HG02642 (cell line): Measurements from ENCODE around the gene PDPR.
"Not testable (repeated sequence)": the region's sequence is repeated elsewhere in the genome, so short reads cannot be mapped to it uniquely, and the experiment has no call there.

Experiments
- ATAC-seq: cut with Tn5 transposase; IDR thresholded peaks from one replicate; pipeline ENCODE4 v1.9.1; 2021; ENCODE audit warnings: mild to moderate bottlenecking; ENCODE audit not compliant: unreplicated experiment, poor library complexity

Gene PDPR

DNA sequence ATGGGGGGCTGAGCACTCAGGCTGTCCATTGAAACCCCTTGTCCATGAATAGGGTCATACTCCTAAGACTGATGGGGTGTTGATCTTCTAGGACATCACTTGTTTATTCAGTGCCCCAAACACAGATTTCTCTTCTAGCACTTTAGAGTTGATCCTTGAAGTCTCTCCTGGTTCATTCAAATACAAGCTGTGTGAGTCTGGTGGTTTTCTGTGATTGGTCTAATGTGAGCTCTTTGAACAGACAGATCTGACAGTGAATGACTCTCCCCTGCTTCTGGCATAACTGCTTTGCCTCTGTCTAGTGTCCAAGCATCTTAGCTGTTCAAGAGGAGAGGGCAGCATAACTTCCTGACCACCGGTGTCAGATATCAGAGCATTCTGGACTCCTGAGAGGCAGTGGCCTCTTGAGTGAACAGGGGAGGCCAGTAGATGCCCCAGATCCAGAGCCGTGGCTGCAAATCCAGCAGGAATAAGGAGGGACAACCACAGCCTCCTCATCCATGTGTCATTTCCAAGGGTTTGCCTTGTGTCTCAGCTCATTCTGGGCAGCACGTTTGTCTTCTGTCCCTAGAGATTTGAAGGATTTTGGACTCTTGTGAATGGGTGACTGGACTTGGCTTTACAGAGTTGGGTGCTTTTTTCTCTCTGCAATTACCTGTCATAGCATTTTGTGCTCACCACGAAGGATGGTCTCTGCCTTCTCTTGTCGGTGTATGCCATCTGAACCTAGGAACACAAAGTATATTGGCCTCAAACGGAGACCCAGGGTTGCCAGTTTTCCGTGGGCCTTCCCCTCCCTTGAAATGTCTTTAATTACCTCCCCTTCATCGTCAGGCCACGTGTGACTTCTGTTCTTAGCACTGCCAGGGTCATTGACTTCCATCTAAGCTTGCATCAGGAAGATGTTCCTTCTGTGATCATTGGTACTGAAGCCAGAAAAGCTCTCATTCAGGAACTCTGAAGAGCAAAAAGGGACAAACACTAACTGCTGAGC, 45.5 kb downstream of the PDPR start:
- no peak for ATAC-seq

DNA sequence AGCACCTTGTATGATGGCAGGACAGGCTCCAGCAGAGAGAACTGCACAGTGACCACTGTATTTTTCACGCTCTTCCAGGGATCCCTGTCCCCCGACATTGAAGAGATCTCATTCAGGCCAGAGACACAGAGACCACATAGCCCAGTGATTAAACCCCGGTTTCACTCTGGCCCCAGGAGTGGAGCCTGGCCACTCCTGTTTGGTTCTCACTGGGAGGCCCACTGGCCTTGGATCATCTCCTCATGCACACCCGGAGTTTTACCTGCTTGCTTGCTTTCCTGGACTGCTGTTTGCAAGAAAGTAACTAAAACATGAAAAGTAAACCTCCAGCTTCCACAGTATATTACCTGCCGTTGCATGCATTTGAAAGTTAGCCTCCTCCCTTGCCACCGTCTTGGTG, 46.3 kb downstream of the PDPR start:
- no peak for ATAC-seq

DNA sequence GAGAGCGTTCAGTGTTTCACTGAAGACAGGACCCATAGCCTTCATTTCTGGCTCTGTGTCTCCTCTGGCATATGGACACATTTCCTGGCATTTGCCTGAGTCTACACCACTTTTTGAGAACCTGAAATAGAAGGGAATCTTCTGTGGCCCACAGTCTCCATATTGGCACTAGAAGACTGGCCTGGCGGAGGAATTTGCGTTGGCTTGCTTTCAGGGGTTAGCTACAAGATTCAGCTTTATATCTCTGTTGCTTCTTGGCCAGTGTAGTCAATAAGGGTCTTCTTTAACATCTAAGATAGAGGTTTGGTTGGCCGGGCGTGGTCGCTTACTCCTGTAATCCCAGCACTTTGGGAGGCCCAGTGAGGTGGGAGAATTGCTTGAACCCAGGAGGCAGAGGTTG, 46.7 kb downstream of the PDPR start:
- ATAC-seq, result no peak

DNA sequence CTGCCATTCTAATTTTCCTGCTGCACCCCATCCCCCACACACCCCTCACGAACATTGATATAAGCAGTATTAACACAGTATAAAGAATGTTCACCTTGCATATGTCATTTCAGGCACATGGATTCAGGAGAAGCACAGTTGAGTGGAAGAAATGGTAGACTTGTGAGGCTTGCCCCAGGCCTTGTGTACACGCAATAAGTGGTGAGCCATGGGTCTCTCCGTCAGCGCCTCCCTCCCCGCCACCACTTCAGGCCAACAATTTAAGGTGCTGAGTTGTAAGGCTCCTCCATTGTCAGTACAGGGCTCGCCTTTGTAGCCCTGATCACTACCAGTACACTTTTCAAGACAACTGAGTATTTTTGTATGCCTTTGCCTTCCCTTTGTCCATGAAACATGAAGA, 47.2 kb downstream of the PDPR start:
- ATAC-seq, result no peak

DNA sequence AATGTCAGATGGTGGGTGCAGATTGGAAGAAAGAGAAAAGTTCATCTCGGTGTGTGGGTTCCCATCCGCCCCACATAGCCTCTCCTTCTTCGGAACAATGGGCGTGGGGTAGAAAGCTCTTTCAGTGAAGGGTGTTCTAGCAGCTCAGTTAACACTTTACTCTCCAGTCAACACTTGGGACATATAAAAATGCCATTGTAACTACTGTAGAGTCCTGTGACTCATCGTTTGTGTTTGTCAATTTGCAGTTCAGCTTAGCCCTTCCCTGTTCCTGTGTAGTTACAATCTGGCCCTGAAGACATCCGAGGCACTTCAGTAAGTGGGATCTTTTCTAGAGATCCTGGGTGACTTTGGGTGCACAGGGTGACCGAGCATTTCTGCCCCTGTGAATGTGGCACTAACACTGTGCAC, 47.9 kb downstream of the PDPR start:
- ATAC-seq, result no peak

DNA sequence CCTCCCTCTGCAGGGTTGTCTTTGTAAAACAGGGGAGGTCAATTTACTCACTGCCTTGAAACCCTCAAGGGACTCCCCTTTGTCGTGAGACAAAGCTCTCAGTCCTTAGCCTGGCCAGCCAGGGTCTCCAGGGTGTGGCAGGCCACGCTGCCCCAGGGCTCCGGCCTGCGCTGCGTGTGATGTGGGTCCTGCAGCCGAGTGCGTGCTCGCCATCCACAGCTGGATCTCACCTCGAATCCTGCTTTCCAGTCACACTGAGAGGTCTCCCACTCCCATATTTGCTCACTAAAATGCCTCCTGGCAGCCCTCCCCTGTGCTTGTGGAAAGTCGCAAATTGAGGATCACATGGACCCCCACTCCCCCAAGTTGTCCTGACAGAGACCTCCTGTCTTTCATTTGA, 49.5 kb downstream of the PDPR start:
- ATAC-seq, result no peak

DNA sequence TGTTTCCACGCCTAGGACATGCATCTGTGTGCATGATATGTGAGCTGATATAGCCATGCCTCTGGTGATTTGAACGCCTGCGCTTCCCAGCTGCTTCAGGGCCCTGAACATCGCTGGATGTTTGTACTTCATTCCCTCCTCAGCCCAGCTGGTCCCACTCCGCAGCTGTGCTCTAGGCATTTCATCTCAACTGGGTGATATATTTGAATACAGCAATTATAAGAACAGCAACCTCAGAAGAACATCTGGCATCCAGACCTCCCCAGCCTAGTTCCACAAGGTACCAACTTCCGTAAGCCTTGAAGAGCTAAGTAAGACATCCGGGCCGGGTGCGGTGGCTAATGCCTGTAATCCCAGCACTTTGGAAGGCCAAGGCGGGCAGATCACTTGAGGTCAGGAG, 52.6 kb downstream of the PDPR start:
- not testable (repeated sequence) for ATAC-seq

DNA sequence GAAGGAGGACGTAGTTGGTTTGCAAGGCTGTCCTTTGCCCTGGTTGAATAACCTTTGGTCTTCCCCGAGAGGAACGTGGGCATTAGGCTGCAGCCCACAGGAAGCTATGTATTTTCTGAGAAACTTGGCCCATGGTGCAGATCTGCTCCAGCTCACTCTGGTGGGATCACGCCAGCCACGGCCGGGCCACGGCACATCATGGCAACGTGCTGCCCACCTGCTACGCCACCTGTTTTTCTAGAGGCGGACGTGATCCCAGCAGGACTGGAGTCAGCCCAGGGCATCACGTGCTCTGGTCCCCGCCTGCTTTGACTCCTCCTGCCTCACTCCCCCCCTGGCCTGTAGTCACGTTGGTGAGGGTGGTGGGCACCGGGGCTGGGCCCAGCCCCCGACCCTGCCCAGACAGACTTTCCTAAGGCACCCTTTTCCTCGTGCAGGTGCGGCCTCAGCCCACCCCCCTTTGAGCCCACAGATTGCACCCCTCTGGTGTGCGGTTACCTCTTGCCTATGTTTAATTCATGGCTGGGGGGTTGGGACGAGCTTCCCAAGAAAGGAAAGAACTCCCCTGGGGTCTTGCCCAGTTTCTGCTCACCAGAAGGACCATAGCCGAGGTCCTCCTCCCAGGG, 59.2 kb downstream of the PDPR start, which contains the start of gene CLEC18C:
CLEC18C (plus strand) TSS at position 576 of the 626 bp plus-strand sequence. CDS start 492 bp downstream, outside the sequence.
- ATAC-seq, result not testable (repeated sequence)

DNA sequence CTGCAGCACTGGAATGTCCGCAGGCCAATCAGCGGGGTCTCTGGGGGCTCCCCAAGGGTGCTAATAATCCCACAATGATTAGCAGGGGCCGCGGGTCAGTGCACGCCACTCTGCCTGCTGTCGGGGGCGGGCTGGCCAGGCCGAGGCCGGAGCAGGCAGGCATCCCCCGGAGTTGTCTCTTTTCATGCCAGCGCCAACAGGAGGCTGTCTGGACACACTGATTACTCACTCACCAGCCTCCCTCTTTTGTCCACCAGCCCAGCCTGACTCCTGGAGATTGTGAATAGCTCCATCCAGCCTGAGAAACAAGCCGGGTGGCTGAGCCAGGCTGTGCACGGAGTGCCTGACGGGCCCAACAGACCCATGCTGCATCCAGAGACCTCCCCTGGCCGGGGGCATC, 59.8 kb downstream of the PDPR start:
- ATAC-seq, result not testable (repeated sequence)

DNA sequence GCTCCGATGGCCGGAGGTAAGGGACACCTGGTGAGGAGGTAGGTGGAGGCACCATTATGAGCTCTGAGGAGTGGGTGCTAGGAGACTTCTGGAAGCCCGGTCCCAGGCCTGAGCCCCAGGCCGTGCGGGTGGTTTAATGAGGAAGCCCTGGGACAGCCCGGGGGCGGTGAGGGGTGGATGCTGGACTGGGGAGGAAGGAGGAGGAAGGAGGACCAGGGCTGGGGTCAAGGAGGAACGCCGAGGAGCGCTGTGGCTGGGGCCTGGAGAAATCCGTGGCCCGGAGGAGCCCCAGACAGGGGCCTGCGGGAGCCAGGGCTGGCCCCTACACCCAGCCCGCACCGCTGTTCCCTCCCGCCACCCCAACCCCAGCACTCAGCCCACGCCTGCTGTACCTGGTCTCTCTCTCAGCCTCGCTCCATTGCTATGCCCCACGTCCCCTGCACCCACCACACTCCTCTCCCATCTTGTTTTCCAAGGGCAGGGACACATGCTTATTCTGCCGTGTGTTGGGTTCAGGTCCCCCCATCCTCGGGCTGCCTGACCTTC, 60.3 kb downstream of the PDPR start:
- ATAC-seq, result not testable (repeated sequence)

DNA sequence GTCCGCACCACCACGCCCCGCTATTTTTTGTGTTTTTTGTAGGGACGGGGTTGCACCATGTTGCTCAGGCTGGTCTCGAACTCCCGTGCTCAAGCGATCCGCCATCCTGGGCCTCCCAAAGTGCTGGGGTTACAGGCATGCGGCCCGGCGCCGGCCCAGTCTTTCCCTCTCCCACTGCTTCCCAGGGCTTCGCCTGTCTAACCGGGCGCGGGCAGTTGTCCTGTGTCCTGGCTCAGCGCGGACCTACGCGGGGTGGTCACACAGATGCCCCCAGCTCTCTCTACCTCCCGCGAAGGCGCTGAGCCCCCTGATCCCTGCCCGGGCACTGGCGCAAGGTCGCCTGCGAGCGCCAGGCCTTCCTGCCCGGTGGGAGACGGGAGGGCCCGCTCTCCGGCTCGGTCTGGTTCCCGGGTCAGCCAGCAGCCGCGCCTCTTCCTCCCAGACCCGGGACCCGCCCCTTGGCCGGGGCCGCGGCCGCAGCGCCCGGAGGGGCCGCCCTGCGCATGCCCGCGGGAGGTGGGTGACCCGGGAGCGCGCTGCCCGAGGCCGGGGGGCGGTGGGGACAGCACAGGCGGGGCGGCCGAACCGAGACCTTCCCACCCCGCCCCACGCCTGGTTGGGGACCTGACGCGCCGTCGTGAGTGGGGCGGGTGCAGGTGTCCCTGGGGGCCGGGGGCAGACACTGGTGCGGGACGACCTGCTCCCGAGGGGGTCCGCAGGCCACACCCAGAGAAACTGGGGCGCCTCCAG, 73.9 kb downstream of the PDPR start:
- not testable (repeated sequence) for ATAC-seq

DNA sequence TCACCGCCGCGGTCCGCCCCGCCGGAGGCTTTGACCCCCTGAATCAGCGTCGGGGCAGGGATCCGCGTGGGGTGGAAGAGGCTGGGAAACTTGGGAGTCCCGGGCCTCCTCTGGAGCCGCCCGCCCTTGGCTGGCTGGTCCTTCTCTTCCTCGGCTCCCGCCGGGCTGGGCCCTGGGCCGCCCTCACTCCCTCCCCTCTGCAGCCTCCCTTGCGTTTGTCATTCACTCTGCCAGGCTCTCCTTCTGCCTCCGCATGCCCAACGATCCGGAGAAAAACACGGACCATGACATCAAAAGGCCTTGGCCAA, 74.4 kb downstream of the PDPR start:
- ATAC-seq, result not testable (repeated sequence)

DNA sequence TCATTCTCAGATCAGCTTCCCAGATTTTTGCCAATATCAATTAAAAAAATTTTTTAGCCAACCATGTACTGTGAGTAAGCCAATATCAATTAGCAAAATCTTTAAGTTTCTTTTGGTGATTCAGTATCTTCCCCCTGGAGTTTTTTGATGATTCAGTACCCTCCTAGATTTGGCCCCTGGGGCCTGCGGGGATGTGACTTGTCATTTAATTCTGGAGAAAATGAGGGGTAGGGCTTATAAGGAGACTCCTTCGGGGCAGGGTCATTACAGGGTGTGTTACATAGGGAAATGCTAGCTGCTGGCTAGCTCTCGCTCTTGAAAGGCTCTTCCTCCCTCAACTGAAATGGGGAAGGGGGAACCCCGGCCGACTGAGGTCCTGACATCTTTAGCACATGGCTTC, 76.4 kb downstream of the PDPR start:
- ATAC-seq, result not testable (repeated sequence)

DNA sequence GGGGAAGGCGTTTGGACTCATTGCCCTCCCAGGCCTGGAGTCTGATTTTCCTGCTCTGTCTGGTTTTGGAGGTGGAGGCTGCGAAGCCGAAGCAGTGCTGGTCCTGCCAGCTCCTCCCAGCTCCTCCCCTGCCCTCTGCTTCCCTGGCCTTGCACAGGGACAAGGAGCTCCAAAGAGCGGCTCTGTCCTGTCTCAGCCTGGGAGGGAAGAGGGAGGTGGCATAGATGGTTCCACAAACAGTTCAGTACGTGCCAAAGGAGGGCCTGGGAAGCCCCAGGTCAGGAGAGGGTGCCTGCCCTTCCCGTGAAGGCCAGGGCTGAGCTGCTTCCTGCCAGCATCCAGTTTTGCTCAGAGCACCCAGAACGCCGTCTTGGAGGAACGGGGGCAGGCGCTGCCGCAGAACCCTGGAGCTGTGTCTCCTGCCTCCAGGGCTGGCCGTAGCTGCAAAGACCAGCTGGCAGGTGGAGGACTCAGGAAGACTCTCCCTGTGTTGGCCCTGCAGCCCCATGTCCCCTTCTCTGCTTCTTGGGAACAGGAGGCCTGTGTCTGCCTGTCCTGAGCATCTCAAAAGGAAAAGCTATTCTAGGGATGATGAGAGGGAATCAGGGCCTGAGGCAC, 82.7 kb downstream of the PDPR start:
- not testable (repeated sequence) for ATAC-seq

DNA sequence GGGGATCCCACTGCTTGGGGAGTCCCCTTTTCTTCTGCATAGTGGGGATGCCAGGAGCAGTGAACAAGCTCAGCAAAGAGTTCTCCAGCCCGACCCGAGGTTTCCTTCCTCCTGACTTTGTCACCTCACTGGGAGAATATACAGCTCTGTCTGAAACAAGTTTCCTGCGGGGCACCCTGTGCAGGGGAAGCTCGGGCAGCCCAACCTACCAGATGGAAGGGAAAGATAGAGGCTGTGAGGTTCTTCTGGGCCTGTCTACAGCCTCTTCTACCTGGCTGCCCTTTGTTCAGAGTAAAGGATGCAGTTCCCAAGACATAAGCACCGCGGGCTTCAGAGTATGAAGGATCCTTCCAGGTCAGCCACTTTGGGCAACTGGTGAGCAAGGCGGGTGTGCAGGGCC, 83.5 kb downstream of the PDPR start:
- ATAC-seq, result not testable (repeated sequence)

DNA sequence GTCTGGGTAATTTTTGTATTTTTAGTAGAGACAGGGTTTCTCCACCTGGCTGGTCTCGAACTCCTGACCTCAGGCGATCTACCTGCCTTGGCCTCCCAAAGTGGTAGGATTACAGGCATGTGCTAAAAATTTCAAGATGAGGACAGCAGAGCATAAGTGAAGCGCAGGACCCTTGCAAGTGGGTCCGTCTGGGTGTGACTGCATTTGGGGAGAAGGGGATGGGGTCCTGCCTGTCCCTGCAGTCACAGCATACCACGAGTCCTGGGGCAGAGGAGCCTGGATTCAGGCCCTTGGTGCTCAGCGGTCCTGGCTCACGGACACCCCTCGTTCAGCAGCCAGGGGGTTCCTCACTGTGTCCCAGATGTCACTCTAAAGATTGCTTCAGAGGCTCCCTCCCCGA, 84.1 kb downstream of the PDPR start:
- not testable (repeated sequence) for ATAC-seq

DNA sequence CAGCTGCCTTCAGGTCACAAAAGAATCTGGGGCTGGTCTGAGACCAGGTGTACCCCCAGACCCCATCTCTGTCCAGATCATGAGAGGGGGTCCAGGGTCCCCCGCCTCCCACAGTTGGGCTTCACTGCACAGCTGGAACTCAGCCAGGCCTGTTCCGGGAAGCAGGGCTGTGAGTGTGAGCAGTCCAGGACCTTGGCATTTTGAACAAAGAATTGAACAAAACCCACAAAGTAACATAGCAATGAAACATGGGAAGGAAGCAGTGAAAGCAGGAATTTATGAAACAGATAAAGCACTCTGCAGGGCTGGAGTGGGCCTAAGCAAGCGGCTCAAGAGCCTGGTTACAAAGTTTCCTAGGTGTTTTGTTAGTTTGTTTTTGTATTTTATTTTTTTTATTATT, 84.5 kb downstream of the PDPR start:
- not testable (repeated sequence) for ATAC-seq

DNA sequence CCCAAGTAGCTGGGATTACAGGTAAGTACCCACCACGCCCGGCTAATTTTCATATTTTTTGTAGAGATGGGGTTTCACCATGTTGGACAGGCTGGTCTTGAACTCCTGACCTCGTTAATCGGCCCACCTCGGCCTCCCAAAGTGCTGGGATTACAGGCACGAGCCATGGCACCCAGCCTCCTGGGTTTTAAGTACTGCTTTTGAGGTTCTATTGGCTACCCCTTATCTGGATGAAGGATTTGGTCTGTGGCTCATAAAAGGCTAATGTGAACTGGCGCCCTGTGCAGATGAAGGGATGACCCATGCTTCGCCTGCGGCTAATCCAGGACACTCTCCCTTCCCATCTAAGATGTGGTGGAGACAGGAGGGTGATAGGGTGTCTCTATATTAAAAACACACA, 85.0 kb downstream of the PDPR start:
- not testable (repeated sequence) for ATAC-seq

DNA sequence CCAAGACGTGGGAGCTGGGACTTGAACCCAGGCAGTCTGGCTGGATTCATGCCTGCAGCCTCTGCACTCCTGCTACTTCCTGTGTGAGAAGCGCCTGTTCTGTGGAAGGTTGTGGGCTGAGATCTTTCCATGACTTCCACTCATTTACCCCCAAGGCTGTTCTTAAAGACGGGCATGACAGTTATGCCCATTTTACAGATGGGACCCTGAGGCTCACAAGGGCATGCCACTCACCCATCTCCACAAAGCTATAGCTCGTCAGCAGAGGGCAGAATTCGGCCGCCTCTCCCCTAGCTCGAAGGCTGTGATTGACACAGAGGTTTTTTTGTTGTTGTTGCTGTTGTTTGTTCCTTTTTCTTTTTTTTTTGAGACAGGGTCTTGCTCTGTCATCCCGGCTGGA, 85.9 kb downstream of the PDPR start:
- not testable (repeated sequence) for ATAC-seq

DNA sequence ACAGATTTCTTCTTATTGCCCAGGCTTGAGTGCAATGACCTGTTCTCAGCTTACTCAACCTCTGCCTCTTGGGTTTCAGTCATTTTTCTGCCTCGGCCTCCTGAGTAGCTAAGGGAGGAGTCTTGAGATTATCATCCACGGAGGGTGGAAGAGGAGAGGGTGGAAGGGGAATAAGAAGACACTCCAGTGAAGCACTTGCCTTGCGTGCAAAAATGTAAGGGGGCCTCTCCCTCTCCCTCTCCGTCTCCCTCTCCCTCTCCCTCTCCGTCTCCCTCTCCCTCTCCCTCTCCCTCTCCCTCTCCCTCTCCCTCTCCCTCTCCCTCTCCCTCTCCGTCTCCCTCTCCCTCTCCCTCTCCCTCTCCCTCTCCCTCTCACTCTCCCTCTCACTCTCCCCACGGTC, 89.4 kb downstream of the PDPR start:
- not testable (repeated sequence) for ATAC-seq
